ENCODE data around the gene BOD1L1. TPM values are rescaled to one million over a fixed set of nuclear protein-coding genes. Genes with fewer than 3 reads are reported as not detected.

BOD1L1 gene
- 10 to 100 TPM; 30.3 to 39.8 (median 34.8) TPM for total RNA-seq

- WGBS = under 1% methylated on average over 44 of the region's 55 CpGs
- Histone ChIP-seq H3K36me3 (no peaks in the 10 kb centered on the region), H3K27ac (replicated peaks in 1 of 4) (peak within 1 kb of the TSS; percentile 91 to 96 (median 94)), H3K9me3 (no peaks in the 10 kb centered on the region), H3K27me3 (no peaks in the 10 kb centered on the region), H3K4me3 (peak within 1 kb of the TSS; percentile 81 to 95 (median 85)), H3K4me1 (peaks cover 24 to 46% (median 36%) of the 10 kb centered on the region in 4 donors)
- no peak for TF ChIP-seq EP300 (IDR thresholded peaks at IDR 0.05)
- TF ChIP-seq POLR2AphosphoS5 (IDR thresholded peaks at IDR 0.05) = peak; percentile 96 to 98
- TF ChIP-seq POLR2A (IDR thresholded peaks at IDR 0.05; ENCODE audit: low read depth) = peak; percentile 40
- TF ChIP-seq CTCF (IDR thresholded peaks at IDR 0.05) = peak; percentile 36 to 51 (median 43)
- intact Hi-C loops (cut with DNase I) = no loop called here
- peak; percentile 95 for DNase-seq (ENCODE audit: extremely low spot score)
Measured at GRCh38 chr4:13627606-13628311, at the start of gene BOD1L1. Gene BOD1L1 (minus strand): TSS chr4:13627725. CDS start chr4:13627587, 138 bp downstream.

- H3K36me3 ChIP-seq = no peaks in the 10 kb centered on the region
- H3K4me1 ChIP-seq = no peaks in the 10 kb centered on the region
- no peaks in the 10 kb centered on the region for H3K27me3 ChIP-seq
- peaks cover 0 to 14% (median 3%) of the 10 kb centered on the region in 4 donors for H3K9me3 ChIP-seq
- no peak for TF ChIP-seq EP300 (IDR thresholded peaks at IDR 0.05)
- no peak for TF ChIP-seq CTCF (IDR thresholded peaks at IDR 0.05)
- TF ChIP-seq POLR2A (IDR thresholded peaks at IDR 0.05; ENCODE audit: low read depth) = no peak
- no peak for TF ChIP-seq POLR2AphosphoS5 (IDR thresholded peaks at IDR 0.05)
- H3K4me3 ChIP-seq = no peak overlapping the region
- H3K27ac ChIP-seq (replicated peaks in 1 of 4) = no peak overlapping the region
- 79% methylated on average over 1 of the region's 1 CpG for WGBS
- DNase-seq (ENCODE audit: extremely low spot score) = no peak
- intact Hi-C loops (cut with DNase I) = no loop called here
Measured at GRCh38 chr4:13674971-13675370, 47.4 kb upstream of the BOD1L1 start.

GRCh38 chr4:13673167-13673566 is 45.6 kb upstream of the BOD1L1 start:
- Histone ChIP-seq H3K27ac (replicated peaks in 1 of 4) (no peak overlapping the region), H3K9me3 (peaks cover 0 to 13% (median 3%) of the 10 kb centered on the region in 4 donors), H3K4me1 (no peaks in the 10 kb centered on the region), H3K36me3 (no peaks in the 10 kb centered on the region), H3K27me3 (no peaks in the 10 kb centered on the region), H3K4me3 (no peak overlapping the region)
- no peak for DNase-seq (ENCODE audit: extremely low spot score)
- intact Hi-C loops (cut with DNase I) = no loop called here
- no peak for TF ChIP-seq CTCF (IDR thresholded peaks at IDR 0.05)
- TF ChIP-seq EP300 (IDR thresholded peaks at IDR 0.05) = no peak
- TF ChIP-seq POLR2AphosphoS5 (IDR thresholded peaks at IDR 0.05) = no peak
- TF ChIP-seq POLR2A (IDR thresholded peaks at IDR 0.05; ENCODE audit: low read depth) = no peak

- TF ChIP-seq EP300 (IDR thresholded peaks at IDR 0.05) (no peak), POLR2AphosphoS5 (IDR thresholded peaks at IDR 0.05) (no peak), POLR2A (IDR thresholded peaks at IDR 0.05; ENCODE audit: low read depth) (no peak), CTCF (IDR thresholded peaks at IDR 0.05) (no peak)
- peaks cover 0 to 9% (median 0%) of the 10 kb centered on the region in 4 donors for H3K9me3 ChIP-seq
- intact Hi-C loops (cut with DNase I) = no loop called here
- H3K36me3 ChIP-seq = no peaks in the 10 kb centered on the region
- no peak for DNase-seq (ENCODE audit: extremely low spot score)
- H3K4me1 ChIP-seq = no peaks in the 10 kb centered on the region
- H3K27me3 ChIP-seq = no peaks in the 10 kb centered on the region
- H3K4me3 ChIP-seq = no peak overlapping the region
- no peak overlapping the region for H3K27ac ChIP-seq (replicated peaks in 1 of 4)
- 81% methylated on average over 4 of the region's 4 CpGs for WGBS
Measured at GRCh38 chr4:13670456-13671160, 43.1 kb upstream of the BOD1L1 start.

Data from esophagus muscularis mucosa (tissue), 4 donors.